PC-3 (cell line): ENCODE measurements around the gene UGT1A10.
"Not testable (repeated sequence)": the region's sequence is repeated elsewhere in the genome, so short reads cannot be mapped to it uniquely, and the experiment has no call there.

Experiments used
- EZH2 ChIP-seq: fragments of 300-600 bp; sonication (generic); IDR thresholded peaks from one replicate; pipeline ENCODE4 v1.6.1; 2017; ENCODE audit warnings: antibody characterized with exemption, mild to moderate bottlenecking, low read length; ENCODE audit not compliant: unreplicated experiment
- EZH2phosphoT487 ChIP-seq: fragments of 300-600 bp; sonication (generic); IDR thresholded peaks from 2 replicates; pipeline ENCODE4 v1.6.1; 2018; ENCODE audit warnings: mild to moderate bottlenecking, antibody characterized with exemption, low read length, borderline replicate concordance
- TF ChIP-seq, protein P1 (sequence below): fragments of 300-600 bp; sonication (generic); conservative IDR thresholded peaks from 2 replicates; pipeline ENCODE4 v1.5.1; 2017; ENCODE audit warnings: antibody characterized with exemption, low read depth, mild to moderate bottlenecking, low read length

DNA sequence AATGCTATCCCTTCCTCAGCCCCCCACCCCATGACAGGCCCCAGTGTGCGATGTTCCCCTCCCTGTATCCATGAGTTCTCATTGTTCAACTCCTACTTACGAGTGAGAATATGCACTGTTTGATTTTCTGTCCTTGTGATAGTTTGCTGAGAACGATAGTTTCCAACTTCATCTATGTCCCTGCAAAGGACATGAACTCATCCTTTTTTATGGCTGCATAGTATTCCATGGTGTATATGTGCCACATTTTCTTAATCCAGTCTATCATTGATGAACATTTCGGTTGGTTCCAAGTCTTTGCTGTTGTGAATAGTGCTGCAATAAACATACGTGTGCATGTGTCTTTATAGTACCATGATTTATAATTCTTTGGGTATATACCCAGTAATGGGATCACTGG is 14.4 kb upstream of the UGT1A10 start:
- TF ChIP-seq, protein P1, sequence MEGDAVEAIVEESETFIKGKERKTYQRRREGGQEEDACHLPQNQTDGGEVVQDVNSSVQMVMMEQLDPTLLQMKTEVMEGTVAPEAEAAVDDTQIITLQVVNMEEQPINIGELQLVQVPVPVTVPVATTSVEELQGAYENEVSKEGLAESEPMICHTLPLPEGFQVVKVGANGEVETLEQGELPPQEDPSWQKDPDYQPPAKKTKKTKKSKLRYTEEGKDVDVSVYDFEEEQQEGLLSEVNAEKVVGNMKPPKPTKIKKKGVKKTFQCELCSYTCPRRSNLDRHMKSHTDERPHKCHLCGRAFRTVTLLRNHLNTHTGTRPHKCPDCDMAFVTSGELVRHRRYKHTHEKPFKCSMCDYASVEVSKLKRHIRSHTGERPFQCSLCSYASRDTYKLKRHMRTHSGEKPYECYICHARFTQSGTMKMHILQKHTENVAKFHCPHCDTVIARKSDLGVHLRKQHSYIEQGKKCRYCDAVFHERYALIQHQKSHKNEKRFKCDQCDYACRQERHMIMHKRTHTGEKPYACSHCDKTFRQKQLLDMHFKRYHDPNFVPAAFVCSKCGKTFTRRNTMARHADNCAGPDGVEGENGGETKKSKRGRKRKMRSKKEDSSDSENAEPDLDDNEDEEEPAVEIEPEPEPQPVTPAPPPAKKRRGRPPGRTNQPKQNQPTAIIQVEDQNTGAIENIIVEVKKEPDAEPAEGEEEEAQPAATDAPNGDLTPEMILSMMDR: not testable (repeated sequence)
- not testable (repeated sequence) for TF ChIP-seq EZH2, EZH2phosphoT487
